H9 (cell line): ENCODE results near the gene GPAT2. TPM values are rescaled to one million over a fixed set of nuclear protein-coding genes. Genes with fewer than 3 reads are reported as not detected.
"Not testable (repeated sequence)": the region's sequence is repeated elsewhere in the genome, so short reads cannot be mapped to it uniquely, and the experiment has no call there.

Experiments used
- DNase-seq: peaks from one replicate; pipeline ENCODE4 v3.0.0-alpha.2; 2017
- H2AFZ ChIP-seq: one replicate; pipeline ENCODE4 v1.6.1; 2013; ENCODE audit warnings: mild to moderate bottlenecking, low read length, control low read depth, moderate library complexity
- H2AK5ac ChIP-seq: 2 replicates; pipeline ENCODE4 v1.6.1; 2013; ENCODE audit warnings: low read length, control low read depth, mixed read lengths; ENCODE audit not compliant: insufficient read length
- H2BK120ac ChIP-seq: one replicate; pipeline ENCODE4 v1.6.1; 2013; ENCODE audit warnings: low read depth, mild to moderate bottlenecking, low read length, control low read depth, inconsistent platforms; ENCODE audit not compliant: poor library complexity, severe bottlenecking
- H2BK12ac ChIP-seq: 2 replicates; pipeline ENCODE4 v1.6.1; 2013; ENCODE audit warnings: low read length, control low read depth, mixed read lengths, low read depth; ENCODE audit not compliant: insufficient read length
- H2BK15ac ChIP-seq: 2 replicates; pipeline ENCODE4 v1.6.1; 2013; ENCODE audit warnings: low read depth, low read length, control low read depth
- H2BK20ac ChIP-seq: one replicate; pipeline ENCODE4 v1.6.1; 2013; ENCODE audit warnings: low read depth, mild to moderate bottlenecking, low read length, control low read depth, inconsistent platforms; ENCODE audit not compliant: poor library complexity, severe bottlenecking
- H2BK5ac ChIP-seq: 2 replicates; pipeline ENCODE4 v1.6.1; 2013; ENCODE audit warnings: low read length, control low read depth, mixed read lengths; ENCODE audit not compliant: insufficient read length
- H3K14ac ChIP-seq: 2 replicates; pipeline ENCODE4 v1.6.1; 2013; ENCODE audit warnings: low read length, control low read depth; ENCODE audit not compliant: insufficient read depth
- H3K18ac ChIP-seq: 2 replicates; pipeline ENCODE4 v1.6.1; 2013; ENCODE audit warnings: low read depth, mild to moderate bottlenecking, mixed read lengths, low read length, control low read depth; ENCODE audit not compliant: insufficient read length
- H3K23ac ChIP-seq: 2 replicates; pipeline ENCODE4 v1.6.1; 2013; ENCODE audit warnings: low read length, control low read depth, mixed read lengths, low read depth; ENCODE audit not compliant: insufficient read length
- H3K23me2 ChIP-seq: 2 replicates; pipeline ENCODE4 v1.6.1; 2013; ENCODE audit warnings: low read depth, mild to moderate bottlenecking, mixed read lengths, low read length, control low read depth; ENCODE audit not compliant: insufficient read length, poor library complexity, severe bottlenecking
- H3K27ac ChIP-seq: 2 replicates; pipeline ENCODE4 v1.5.1; 2013; ENCODE audit warnings: low read length, control low read depth, mixed read lengths, low read depth; ENCODE audit not compliant: insufficient read length
- H3K27me3 ChIP-seq: 2 replicates; pipeline ENCODE4 v1.6.1; 2013; ENCODE audit warnings: low read length, control low read depth, inconsistent platforms; ENCODE audit not compliant: insufficient read depth
- H3K4ac ChIP-seq: 2 replicates; pipeline ENCODE4 v1.6.1; 2013; ENCODE audit warnings: low read depth, mild to moderate bottlenecking, control low read depth, inconsistent platforms, low read length, moderate library complexity
- H3K4me1 ChIP-seq: 2 replicates; pipeline ENCODE4 v1.6.1; 2013; ENCODE audit warnings: low read length, control low read depth, inconsistent platforms; ENCODE audit not compliant: insufficient read depth
- H3K4me2 ChIP-seq: 2 replicates; pipeline ENCODE4 v1.6.1; 2013; ENCODE audit warnings: low read length, control low read depth, mixed read lengths; ENCODE audit not compliant: insufficient read length, insufficient read depth
- H3K56ac ChIP-seq: 2 replicates; pipeline ENCODE4 v1.6.1; 2013; ENCODE audit warnings: low read depth, mild to moderate bottlenecking, mixed read lengths, low read length, control low read depth; ENCODE audit not compliant: insufficient read length
- H3K79me1 ChIP-seq: 2 replicates; pipeline ENCODE4 v1.6.1; 2013; ENCODE audit warnings: low read depth, mild to moderate bottlenecking, moderate library complexity, low read length, control low read depth, inconsistent platforms; ENCODE audit not compliant: insufficient read depth, poor library complexity, severe bottlenecking
- H3K79me2 ChIP-seq: 2 replicates; pipeline ENCODE4 v1.6.1; 2013; ENCODE audit warnings: low read length, control low read depth, inconsistent platforms; ENCODE audit not compliant: insufficient read depth
- H3K9ac ChIP-seq: 2 replicates; pipeline ENCODE4 v1.6.1; 2013; ENCODE audit warnings: low read length, control low read depth, mixed read lengths; ENCODE audit not compliant: insufficient read length; ENCODE audit errors: extremely low read depth
- H3K9me3 ChIP-seq: one replicate; pipeline ENCODE4 v1.6.1; 2013; ENCODE audit warnings: low read depth, low read length, inconsistent platforms; ENCODE audit not compliant: control insufficient read depth
- H3T11ph ChIP-seq: one replicate; pipeline ENCODE4 v1.6.1; 2013; ENCODE audit warnings: mild to moderate bottlenecking, low read length, control low read depth, inconsistent platforms
- H4K20me1 ChIP-seq: one replicate; pipeline ENCODE4 v1.6.1; 2013; ENCODE audit not compliant: control insufficient read depth, insufficient read length, insufficient read depth
- H4K5ac ChIP-seq: 2 replicates; pipeline ENCODE4 v1.6.1; 2013; ENCODE audit warnings: low read depth, mild to moderate bottlenecking, mixed read lengths, low read length, control low read depth; ENCODE audit not compliant: insufficient read length
- H4K8ac ChIP-seq: replicated peaks from 2 replicates; pipeline ENCODE4 v1.6.1; 2013; ENCODE audit warnings: low read length, control low read depth, mixed read lengths, low read depth; ENCODE audit not compliant: insufficient read length
- H4K91ac ChIP-seq: 2 replicates; pipeline ENCODE4 v1.6.1; 2013; ENCODE audit warnings: low read depth, mild to moderate bottlenecking, moderate library complexity, mixed read lengths, low read length, control low read depth; ENCODE audit not compliant: insufficient read length
- H3K27ac Mint-ChIP-seq, 3 experiments: 2 replicates in 2 of 3; 3 replicates in 1 of 3; pipeline ENCODE4 v1.8.0; 2020 to 2021; ENCODE audit warnings: mixed read lengths in 3 of 3, mild to moderate bottlenecking in 1 of 3, moderate library complexity in 1 of 3
- H3K27me3 Mint-ChIP-seq: 2 replicates; pipeline ENCODE4 v1.8.0; 2021; ENCODE audit warnings: low read depth, mild to moderate bottlenecking, moderate library complexity, mixed read lengths
- H3K36me3 Mint-ChIP-seq, 3 experiments: 2 replicates in 2 of 3; 3 replicates in 1 of 3; pipeline ENCODE4 v1.8.0; 2020 to 2021; ENCODE audit warnings: low read depth in 3 of 3, mixed read lengths in 3 of 3; ENCODE audit not compliant: insufficient read depth in 1 of 3
- H3K4me1 Mint-ChIP-seq, 2 experiments: 2 replicates each; pipeline ENCODE4 v1.8.0; 2020; ENCODE audit warnings: mixed read lengths in 2 of 2
- H3K4me3 Mint-ChIP-seq, 2 experiments: 2 replicates in 1 of 2; 3 replicates in 1 of 2; pipeline ENCODE4 v1.8.0; 2020 to 2021; ENCODE audit warnings: mild to moderate bottlenecking in 2 of 2, mixed read lengths in 2 of 2, moderate library complexity in 1 of 2
- H3K9me3 Mint-ChIP-seq, 2 experiments: 2 replicates in 1 of 2; 3 replicates in 1 of 2; pipeline ENCODE4 v1.8.0; 2020; ENCODE audit warnings: mild to moderate bottlenecking in 2 of 2, mixed read lengths in 2 of 2, moderate library complexity in 1 of 2
- WGBS: extraction: QIAGEN DNeasy Blood & Tissue Kit; methylation state at CpG from one replicate; pipeline ENCODE4 v1.1.7; 2013; ENCODE audit warnings: missing lambda C conversion rate, low lambda C conversion rate, mixed read lengths; ENCODE audit not compliant: insufficient read length; ENCODE audit errors: extremely low coverage; 5-methylcytosine and 5-hydroxymethylcytosine counted together
- total RNA-seq: library from RNA; stranded (reverse); gene quantifications from 2 replicates; pipeline ENCODE4 v1.2.1, GENCODE V29; 2021

GPAT2 gene
- total RNA-seq, 1 experiment from 2014 or later, result 0.17 TPM

DNA sequence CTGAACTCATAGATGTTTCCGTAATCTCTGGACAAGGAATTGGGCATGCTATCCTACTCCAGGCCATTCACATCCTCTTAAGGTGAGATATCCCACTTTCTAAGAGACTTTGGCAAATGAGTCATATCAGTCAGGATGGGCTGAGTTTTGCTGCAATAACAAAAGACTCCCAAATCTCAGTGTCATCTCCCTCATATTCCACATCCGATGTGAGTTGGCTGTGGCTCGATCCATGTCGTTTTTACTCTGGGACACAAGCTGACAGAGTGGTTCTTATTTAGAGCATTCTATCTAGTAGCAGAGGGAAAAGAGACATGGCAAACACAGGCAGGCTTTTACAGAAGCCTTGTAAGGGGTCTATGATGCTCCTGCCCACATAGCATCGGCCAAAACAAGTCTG is 28.5 kb downstream of the GPAT2 start:
- not testable (repeated sequence) for H3K27ac Mint-ChIP-seq, H4K8ac ChIP-seq, H3K4me3 Mint-ChIP-seq, H3K4me2 ChIP-seq, H3K9ac ChIP-seq, H3K27ac ChIP-seq, H3K4me1 Mint-ChIP-seq, H3K9me3 ChIP-seq, H2BK12ac ChIP-seq, H2BK15ac ChIP-seq, H2AK5ac ChIP-seq, DNase-seq, H3K36me3 Mint-ChIP-seq, H3K23me2 ChIP-seq, H3K79me2 ChIP-seq, H3K14ac ChIP-seq, H3K79me1 ChIP-seq, H2BK120ac ChIP-seq, H3K23ac ChIP-seq, H3K27me3 ChIP-seq, H2BK20ac ChIP-seq, H3K9me3 Mint-ChIP-seq, H2BK5ac ChIP-seq, H4K91ac ChIP-seq, H3K56ac ChIP-seq, H3K4ac ChIP-seq, H4K20me1 ChIP-seq, H3K4me1 ChIP-seq, H3T11ph ChIP-seq, H4K5ac ChIP-seq, H3K18ac ChIP-seq, H2AFZ ChIP-seq
- no CpG with 5 or more reads among the region's 5 CpGs for WGBS
- H3K27me3 Mint-ChIP-seq, result peaks cover 42% of the 10 kb centered on the region
